Activated naive CD8-positive, alpha-beta T cell treated with anti-CD3 and anti-CD28 coated beads for 36 hours (primary cell): Measurements from ENCODE around the gene CA5A. TPM values are rescaled to one million over a fixed set of nuclear protein-coding genes. Genes with fewer than 3 reads are reported as not detected.
"Not testable (repeated sequence)": the region's sequence is repeated elsewhere in the genome, so short reads cannot be mapped to it uniquely, and the experiment has no call there.

Experiments
- DNase-seq: peaks from one replicate; pipeline ENCODE4 v3.0.0; 2021
- H3K27ac Mint-ChIP-seq: one replicate; pipeline ENCODE4 v1.8.0; 2022; ENCODE audit warnings: mild to moderate bottlenecking, moderate library complexity, mixed read lengths
- H3K27me3 Mint-ChIP-seq: one replicate; pipeline ENCODE4 v1.8.0; 2022; ENCODE audit warnings: mild to moderate bottlenecking, mixed read lengths
- H3K36me3 Mint-ChIP-seq: one replicate; pipeline ENCODE4 v1.8.0; 2021; ENCODE audit warnings: mild to moderate bottlenecking, mixed read lengths
- H3K4me1 Mint-ChIP-seq: one replicate; pipeline ENCODE4 v1.8.0; 2021; ENCODE audit warnings: mixed read lengths
- H3K4me3 Mint-ChIP-seq: one replicate; pipeline ENCODE4 v1.8.0; 2022; ENCODE audit warnings: mild to moderate bottlenecking, moderate library complexity, mixed read lengths
- H3K9me3 Mint-ChIP-seq: one replicate; pipeline ENCODE4 v1.8.0; 2022; ENCODE audit warnings: mixed read lengths
- total RNA-seq, 2 experiments: library from RNA; stranded (reverse); gene quantifications; one replicate each; pipeline ENCODE4 v1.2.3, GENCODE V29; 2021

The CA5A gene
- not detected for total RNA-seq

GRCh38 chr16:87936375-87937230 is at the start of gene CA5A:
Gene CA5A (minus strand): TSS chr16:87936529. CDS start chr16:87936450, 79 bp downstream.
- Mint-ChIP-seq H3K27me3 (no peaks in the 10 kb centered on the region), H3K9me3 (peaks cover 3% of the 10 kb centered on the region), H3K4me1 (no peaks in the 10 kb centered on the region), H3K36me3 (no peaks in the 10 kb centered on the region), H3K4me3 (no peak within 1 kb of the TSS), H3K27ac (no peak within 1 kb of the TSS)
- DNase-seq = no peak

GRCh38 chr16:87985493-87985892 is 49.2 kb upstream of the CA5A start:
- not testable (repeated sequence) for H3K27me3 Mint-ChIP-seq, H3K9me3 Mint-ChIP-seq, DNase-seq, H3K4me3 Mint-ChIP-seq
- Mint-ChIP-seq H3K4me1 (peaks cover 49% of the 10 kb centered on the region), H3K27ac (peak overlapping the region; percentile 66), H3K36me3 (peaks cover 40% of the 10 kb centered on the region)

GRCh38 chr16:87984632-87985267 is 48.4 kb upstream of the CA5A start:
- H3K4me1 Mint-ChIP-seq = peaks cover 56% of the 10 kb centered on the region

GRCh38 chr16:87984180-87984579 is 47.9 kb upstream of the CA5A start:
- peaks cover 61% of the 10 kb centered on the region for H3K4me1 Mint-ChIP-seq
- H3K9me3 Mint-ChIP-seq, H3K27me3 Mint-ChIP-seq, DNase-seq: not testable (repeated sequence)
- peak overlapping the region; percentile 71 for H3K27ac Mint-ChIP-seq
- H3K36me3 Mint-ChIP-seq = peaks cover 52% of the 10 kb centered on the region
- peak overlapping the region; percentile 4 for H3K4me3 Mint-ChIP-seq

More at GRCh38 chr16:87984632-87985267, 48.4 kb upstream of the CA5A start:
- H3K27me3 Mint-ChIP-seq = no peaks in the 10 kb centered on the region
- H3K27ac Mint-ChIP-seq = peak overlapping the region; percentile 71
- no peak for DNase-seq
- H3K4me3 Mint-ChIP-seq = peak overlapping the region; percentile 45
- peaks cover 48% of the 10 kb centered on the region for H3K36me3 Mint-ChIP-seq
- H3K9me3 Mint-ChIP-seq = peaks cover 2% of the 10 kb centered on the region

- H3K4me3 Mint-ChIP-seq, H3K9me3 Mint-ChIP-seq, H3K27me3 Mint-ChIP-seq: not testable (repeated sequence)
- DNase-seq = peak; percentile 40
- peaks cover 57% of the 10 kb centered on the region for H3K36me3 Mint-ChIP-seq
- peaks cover 61% of the 10 kb centered on the region for H3K4me1 Mint-ChIP-seq
- peak overlapping the region; percentile 71 for H3K27ac Mint-ChIP-seq
These were observed 47.4 kb upstream of the CA5A start for GRCh38 chr16:87983737-87984097.

- Mint-ChIP-seq H3K36me3 (peaks cover 58% of the 10 kb centered on the region), H3K4me1 (peaks cover 63% of the 10 kb centered on the region), H3K27ac (peak overlapping the region; percentile 54)
- not testable (repeated sequence) for H3K9me3 Mint-ChIP-seq, H3K4me3 Mint-ChIP-seq, DNase-seq, H3K27me3 Mint-ChIP-seq
These were observed 46.9 kb upstream of the CA5A start for GRCh38 chr16:87983072-87983736.

- Mint-ChIP-seq H3K27me3 (no peaks in the 10 kb centered on the region), H3K4me3 (no peak overlapping the region), H3K36me3 (peaks cover 58% of the 10 kb centered on the region), H3K4me1 (peaks cover 64% of the 10 kb centered on the region), H3K27ac (peak overlapping the region; percentile 75), H3K9me3 (peaks cover 2% of the 10 kb centered on the region)
- DNase-seq = no peak
These were observed 46.3 kb upstream of the CA5A start for GRCh38 chr16:87982581-87983041.

- peak overlapping the region; percentile 74 for H3K27ac Mint-ChIP-seq
- peaks cover 59% of the 10 kb centered on the region for H3K36me3 Mint-ChIP-seq
- DNase-seq = peak; percentile 65
- H3K4me3 Mint-ChIP-seq = peak overlapping the region; percentile 12
- H3K4me1 Mint-ChIP-seq = peaks cover 67% of the 10 kb centered on the region
- not testable (repeated sequence) for H3K27me3 Mint-ChIP-seq, H3K9me3 Mint-ChIP-seq
These were observed 45.0 kb upstream of the CA5A start for GRCh38 chr16:87981376-87981775.

- H3K4me3 Mint-ChIP-seq, DNase-seq, H3K27me3 Mint-ChIP-seq, H3K9me3 Mint-ChIP-seq: not testable (repeated sequence)
- Mint-ChIP-seq H3K36me3 (peaks cover 61% of the 10 kb centered on the region), H3K27ac (peak overlapping the region; percentile 59), H3K4me1 (peaks cover 60% of the 10 kb centered on the region)
These were observed 43.7 kb upstream of the CA5A start for GRCh38 chr16:87979911-87980630.

- Mint-ChIP-seq H3K4me3 (no peak overlapping the region), H3K9me3 (peaks cover 2% of the 10 kb centered on the region), H3K36me3 (peaks cover 60% of the 10 kb centered on the region), H3K27ac (no peak overlapping the region), H3K27me3 (no peaks in the 10 kb centered on the region), H3K4me1 (peaks cover 60% of the 10 kb centered on the region)
- DNase-seq = no peak
These were observed 43.0 kb upstream of the CA5A start for GRCh38 chr16:87979352-87979751.

- Mint-ChIP-seq H3K27me3 (no peaks in the 10 kb centered on the region), H3K27ac (no peak overlapping the region), H3K36me3 (peaks cover 55% of the 10 kb centered on the region), H3K4me3 (no peak overlapping the region), H3K9me3 (peaks cover 2% of the 10 kb centered on the region), H3K4me1 (peaks cover 58% of the 10 kb centered on the region)
- no peak for DNase-seq
These were observed 41.8 kb upstream of the CA5A start for GRCh38 chr16:87978127-87978526.

GRCh38 chr16:87976665-87977064 is 40.3 kb upstream of the CA5A start:
- Mint-ChIP-seq H3K36me3 (peaks cover 53% of the 10 kb centered on the region), H3K4me1 (peaks cover 46% of the 10 kb centered on the region), H3K9me3 (peaks cover 9% of the 10 kb centered on the region), H3K27ac (no peak overlapping the region), H3K4me3 (no peak overlapping the region), H3K27me3 (no peaks in the 10 kb centered on the region)
- DNase-seq = no peak

- peaks cover 58% of the 10 kb centered on the region for H3K36me3 Mint-ChIP-seq
- DNase-seq = no peak
- no peak overlapping the region for H3K4me3 Mint-ChIP-seq
- H3K9me3 Mint-ChIP-seq = peaks cover 17% of the 10 kb centered on the region
- H3K4me1 Mint-ChIP-seq = peaks cover 28% of the 10 kb centered on the region
- H3K27me3 Mint-ChIP-seq = no peaks in the 10 kb centered on the region
- H3K27ac Mint-ChIP-seq = no peak overlapping the region
These were observed 37.8 kb upstream of the CA5A start for GRCh38 chr16:87974178-87974577.

GRCh38 chr16:87973717-87974116 is 37.4 kb upstream of the CA5A start:
- peaks cover 56% of the 10 kb centered on the region for H3K36me3 Mint-ChIP-seq
- H3K27ac Mint-ChIP-seq = no peak overlapping the region
- no peak overlapping the region for H3K4me3 Mint-ChIP-seq
- DNase-seq = no peak
- peaks cover 17% of the 10 kb centered on the region for H3K9me3 Mint-ChIP-seq
- peaks cover 31% of the 10 kb centered on the region for H3K4me1 Mint-ChIP-seq
- H3K27me3 Mint-ChIP-seq = no peaks in the 10 kb centered on the region

- H3K9me3 Mint-ChIP-seq = peaks cover 17% of the 10 kb centered on the region
- peaks cover 35% of the 10 kb centered on the region for H3K4me1 Mint-ChIP-seq
- H3K36me3 Mint-ChIP-seq = peaks cover 57% of the 10 kb centered on the region
- no peak overlapping the region for H3K4me3 Mint-ChIP-seq
- no peak overlapping the region for H3K27ac Mint-ChIP-seq
- H3K27me3 Mint-ChIP-seq = no peaks in the 10 kb centered on the region
- DNase-seq = no peak
These were observed 35.6 kb upstream of the CA5A start for GRCh38 chr16:87971933-87972332.
